ENCODE measurements around the gene SASH1.

SASH1 gene

GRCh38 chr6:148464319-148465010 is 121.8 kb downstream of the SASH1 start:
- DNase-seq, result peak; percentile 80 to 93

DNA sequence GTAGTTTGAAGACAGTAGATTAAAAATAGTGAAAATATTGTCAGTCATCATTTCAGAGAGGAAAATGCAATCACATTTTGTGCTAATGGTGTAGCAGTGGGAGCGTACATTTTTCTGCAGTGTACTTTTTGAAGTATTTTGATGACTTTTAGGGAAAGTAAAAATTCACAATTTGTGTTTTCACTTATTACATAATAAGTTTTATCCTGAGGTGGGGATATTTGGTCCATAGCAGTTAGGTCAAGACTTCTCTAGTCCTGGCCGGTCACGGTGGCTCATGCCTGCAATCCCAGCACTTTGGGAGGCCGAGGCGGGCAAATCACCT is 122.3 kb downstream of the SASH1 start:
- DNase-seq, result no peak

DNA sequence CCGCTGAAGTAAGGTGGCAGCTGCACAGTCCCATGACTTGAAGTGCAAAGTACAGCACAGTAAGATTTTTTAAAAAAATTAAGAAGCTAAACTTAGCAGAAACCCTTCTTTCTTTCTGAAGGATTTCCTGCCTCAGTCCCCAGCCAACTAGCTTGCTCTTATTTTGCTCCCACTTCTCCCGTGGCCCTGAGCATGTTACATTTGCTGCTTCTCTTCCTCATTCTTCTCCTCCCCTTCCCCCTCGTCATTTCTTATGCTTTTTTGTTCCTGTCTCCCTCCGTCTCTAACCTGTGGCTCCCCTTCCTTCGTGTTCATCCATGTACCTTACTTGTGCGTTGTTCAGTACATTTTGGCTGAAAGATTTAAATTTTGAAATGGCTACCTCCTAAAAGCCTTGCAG is 123.0 kb downstream of the SASH1 start:
- DNase-seq, result no peak

- no peak for DNase-seq
These were observed 123.5 kb downstream of the SASH1 start for GRCh38 chr6:148466158-148466557.

DNA sequence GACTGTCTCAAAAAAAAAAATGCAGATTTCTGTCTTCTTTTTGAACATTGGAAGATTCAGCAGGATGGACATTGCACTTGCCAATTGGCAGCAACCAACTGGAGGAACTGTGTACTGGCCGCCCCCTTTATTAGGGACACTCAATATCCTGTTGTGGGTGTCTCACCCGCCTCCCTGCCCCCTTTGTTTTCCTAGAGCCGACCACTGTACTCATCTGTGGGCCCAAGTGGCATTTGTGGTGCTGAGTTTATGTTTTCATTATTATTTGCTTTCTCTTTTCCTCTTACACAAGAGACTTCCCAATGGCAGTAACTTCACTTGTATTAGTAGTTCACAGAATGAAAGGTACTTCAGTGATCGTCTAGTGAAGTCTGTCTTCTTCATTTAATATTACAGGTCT is 125.3 kb downstream of the SASH1 start:
- no peak for DNase-seq

DNA sequence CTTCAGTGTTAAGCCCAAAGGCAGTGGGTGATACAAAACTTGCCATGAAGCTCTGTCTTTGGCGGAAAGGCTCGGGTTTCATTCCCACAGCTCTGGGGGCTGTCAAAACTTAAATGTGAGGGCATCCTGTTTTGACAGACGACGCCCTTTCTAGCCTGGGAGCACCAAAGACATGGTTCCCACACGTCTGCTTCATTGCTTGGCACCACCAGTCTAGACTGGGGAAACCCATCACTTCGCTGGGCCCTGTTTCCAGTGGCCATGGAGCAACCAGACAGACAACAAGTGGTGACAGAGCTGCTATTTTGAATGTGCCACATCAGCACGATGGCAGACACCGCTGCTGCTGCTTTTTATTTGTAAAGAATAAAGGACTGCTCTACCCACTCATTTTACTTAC is 127.5 kb downstream of the SASH1 start:
- no peak for DNase-seq

DNA sequence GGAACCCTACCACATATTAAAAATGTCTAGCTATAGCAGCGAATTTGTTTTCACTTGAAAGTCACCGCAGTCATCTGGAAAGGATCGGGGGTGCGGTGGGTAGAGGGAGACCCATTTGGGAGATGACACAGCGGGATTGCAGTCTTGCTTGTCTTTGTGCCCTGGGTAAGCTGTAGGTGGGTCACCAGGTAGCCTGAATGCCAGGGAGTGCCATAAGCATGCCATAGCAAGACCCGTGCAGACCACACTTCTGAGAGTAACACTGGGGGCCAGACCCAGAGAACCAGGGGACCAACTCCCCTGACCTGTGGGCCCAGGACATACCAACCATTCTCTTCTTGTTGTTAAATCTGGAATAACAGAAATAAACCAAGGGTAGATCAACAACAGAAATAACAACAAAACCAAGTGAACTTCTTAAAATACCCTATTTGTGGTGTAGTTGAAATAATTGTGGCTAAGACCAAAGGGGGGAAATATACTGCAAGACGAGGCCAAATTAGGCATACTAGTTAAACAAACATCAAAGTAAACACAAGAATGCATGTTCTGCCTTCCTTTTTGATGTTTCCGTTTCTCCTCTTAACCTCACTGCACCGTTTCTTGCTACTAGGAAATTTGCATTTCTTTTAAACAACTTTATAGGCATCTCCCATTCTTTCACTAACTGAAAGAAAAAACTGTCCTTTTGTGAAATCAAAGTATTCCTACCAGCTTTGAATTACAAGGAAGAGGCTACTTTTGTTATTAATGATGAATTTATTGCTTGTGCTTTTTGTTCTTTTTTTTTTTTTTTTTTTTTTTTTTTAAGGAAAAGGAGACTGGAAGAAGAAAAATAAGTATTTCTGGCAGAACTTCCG is 128.2 kb downstream of the SASH1 start:
- no peak for DNase-seq

DNA sequence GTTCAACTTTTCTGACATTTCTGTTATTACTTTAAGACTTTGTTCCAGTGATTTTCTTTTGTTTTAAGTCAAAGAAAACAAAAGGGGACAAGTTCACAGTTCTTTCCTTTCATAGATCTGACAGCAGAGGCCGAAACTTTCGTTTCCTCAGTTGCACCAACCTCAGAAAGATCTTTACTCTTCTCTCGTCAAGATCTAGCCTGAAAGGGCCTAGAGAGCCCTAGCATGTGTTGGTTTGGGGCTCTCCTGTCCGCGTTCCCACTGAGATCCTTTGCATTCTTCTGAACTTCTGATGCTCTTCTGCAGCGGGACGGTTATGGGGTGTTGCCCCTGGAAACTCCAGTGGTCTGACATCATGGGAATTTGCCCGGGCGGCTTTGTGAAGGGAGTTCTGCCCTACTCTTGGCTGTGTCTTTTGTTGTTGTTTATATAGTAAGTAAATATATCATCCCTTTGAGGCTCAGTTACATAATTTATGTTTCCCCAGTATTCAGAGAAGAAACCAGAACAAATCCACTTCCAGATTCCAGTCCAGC is 129.1 kb downstream of the SASH1 start:
- DNase-seq, result no peak

- DNase-seq, result no peak
These were observed 129.8 kb downstream of the SASH1 start for GRCh38 chr6:148472171-148473105.

DNA sequence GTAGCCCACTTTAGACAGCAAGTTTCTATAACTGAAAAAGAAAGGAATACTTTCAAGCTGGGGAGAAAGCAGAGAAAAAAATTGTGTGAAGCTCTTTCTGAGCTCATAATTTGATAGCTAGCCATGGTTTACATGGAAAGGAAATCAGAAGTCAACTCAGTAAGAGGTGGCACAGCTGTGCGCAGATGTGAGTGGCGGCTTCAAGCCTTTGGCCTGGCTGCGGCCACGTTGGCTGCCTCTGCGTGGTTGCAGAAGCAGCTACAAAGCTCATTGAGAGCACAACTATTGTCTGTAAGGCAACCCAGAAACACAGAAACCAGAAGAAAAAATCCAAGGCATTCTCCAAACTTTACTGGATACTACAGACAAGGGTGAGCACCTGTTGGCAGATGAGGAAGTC is 136.9 kb downstream of the SASH1 start:
- no peak for DNase-seq

- DNase-seq, result no peak
These were observed 144.8 kb downstream of the SASH1 start for GRCh38 chr6:148487461-148487860.

DNA sequence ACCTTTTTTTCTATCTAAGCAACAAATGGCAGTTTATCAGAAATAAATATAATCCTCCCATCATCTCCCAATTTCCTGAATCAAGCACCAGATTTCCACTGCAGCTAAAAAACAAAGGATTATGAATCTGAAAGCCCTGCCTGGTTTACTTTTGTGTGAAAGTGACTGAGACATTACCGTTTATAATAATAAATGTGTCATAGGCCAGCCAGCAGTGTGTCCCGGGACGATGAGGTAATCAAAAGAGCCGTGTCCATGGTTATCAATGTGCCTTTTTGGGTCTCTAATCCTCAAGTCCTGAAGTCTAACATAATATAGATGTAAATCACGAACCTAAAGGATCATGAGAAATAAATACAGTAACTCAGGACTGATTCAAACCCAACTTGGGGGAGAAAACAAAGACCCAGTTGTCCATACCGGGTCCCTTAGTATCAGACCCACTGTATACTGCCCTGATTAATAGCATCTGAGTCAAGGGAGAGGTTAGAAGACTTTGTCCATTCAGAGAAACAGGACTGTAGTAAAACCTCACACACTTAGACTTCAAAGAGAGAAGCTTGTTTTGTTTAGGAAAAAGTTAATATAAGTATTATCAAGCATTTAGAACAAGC is 149.1 kb downstream of the SASH1 start:
- DNase-seq, result no peak

GRCh38 chr6:148492654-148493290 is 150.1 kb downstream of the SASH1 start:
- no peak for DNase-seq

GRCh38 chr6:148493424-148493823 is 150.8 kb downstream of the SASH1 start:
- no peak for DNase-seq

DNA sequence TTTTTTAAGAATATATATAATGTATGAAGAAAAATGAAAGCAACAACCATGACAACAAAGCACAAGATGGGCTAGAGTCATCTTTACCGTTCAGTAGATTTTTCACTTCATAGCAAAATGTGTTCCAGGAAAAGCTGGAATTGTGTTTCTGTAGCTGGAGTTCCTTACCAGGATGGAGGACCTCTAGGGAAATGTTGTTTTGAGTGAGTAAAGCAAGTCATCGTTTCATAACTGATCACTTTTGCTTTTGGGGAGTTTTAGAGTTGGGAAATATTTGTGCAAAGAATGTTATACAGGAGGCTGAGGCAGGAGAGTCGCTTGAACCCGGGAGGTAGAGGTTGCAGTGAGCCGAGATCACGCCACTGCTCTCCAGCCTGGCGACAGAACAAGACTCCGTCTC is 151.6 kb downstream of the SASH1 start:
- DNase-seq, result no peak

DNA sequence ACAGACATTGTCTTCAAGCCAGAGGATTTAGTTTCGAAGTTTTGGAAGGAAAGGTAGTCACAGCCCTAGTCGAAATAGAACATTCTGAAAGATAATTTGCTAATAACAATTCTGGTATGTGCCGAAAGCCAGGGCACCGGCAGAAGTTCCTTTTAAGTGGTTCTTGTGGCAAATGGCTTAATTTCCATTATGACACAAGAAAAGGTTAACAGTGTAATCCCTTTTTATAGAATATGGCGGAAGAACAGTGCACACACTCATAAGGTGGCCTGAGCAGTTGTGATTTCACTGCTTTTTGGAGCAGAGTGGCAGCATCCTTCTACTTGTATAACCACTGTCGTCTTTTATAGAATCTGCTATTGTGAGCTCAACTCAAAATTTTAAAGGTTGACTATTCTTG is 152.4 kb downstream of the SASH1 start:
- DNase-seq, result no peak

DNA sequence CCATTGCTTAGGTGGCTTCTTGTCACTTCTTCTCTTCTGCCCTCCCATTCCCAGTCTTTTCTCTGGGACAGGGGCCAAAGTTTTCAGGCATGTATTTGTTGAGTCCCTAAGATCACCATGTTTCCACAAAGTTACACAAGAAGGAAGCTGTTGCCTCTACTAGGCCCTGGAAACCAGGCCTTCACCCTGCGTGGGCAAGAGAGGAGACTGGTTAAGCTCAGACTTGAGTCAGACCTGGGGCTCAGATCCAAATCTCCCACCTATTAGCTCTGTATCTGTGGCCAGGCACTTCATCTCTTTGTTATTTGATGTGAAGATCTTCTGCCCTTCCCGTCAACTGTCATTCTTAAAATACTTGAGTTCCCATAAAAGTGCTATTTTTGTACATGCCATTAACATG is 154.6 kb downstream of the SASH1 start:
- no peak for DNase-seq

DNA sequence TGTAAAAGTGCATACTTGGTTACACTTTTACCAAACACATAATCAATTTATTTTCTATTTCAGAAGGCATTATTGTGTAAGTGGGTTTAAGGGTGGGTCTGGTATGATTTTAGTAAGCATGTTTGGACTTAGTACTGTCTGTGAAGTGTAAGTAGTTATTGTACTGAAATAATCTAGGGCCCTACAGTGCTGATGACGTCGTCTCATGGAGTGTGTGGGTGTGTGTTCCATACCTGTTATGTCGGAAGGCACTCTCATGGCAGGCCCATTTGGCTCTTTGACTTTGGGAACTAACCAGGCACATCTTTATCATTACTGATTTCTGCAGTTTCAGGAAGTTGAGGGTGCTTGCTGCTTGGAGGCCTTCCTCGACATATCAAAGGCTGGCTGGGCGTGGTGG is 155.1 kb downstream of the SASH1 start:
- DNase-seq, result no peak

DNA sequence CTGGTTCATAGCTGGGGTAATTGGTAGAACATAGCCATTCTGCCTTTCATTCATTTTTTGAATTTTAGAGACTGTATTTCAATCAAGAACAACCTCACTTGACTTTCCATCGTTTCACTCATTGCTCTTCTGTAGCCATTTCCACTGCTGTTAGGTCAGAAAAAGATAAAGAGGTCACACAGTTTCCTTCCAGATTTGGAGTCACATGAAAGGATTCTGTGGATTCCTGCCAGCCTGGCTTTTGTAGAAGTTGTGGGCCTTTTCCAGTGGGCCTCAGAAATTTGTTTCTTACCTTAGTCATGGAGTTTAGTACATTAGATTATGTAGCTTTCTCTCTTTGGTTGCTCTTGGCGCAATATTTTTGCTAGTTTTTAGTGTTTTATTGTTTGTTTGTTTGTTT is 157.8 kb downstream of the SASH1 start:
- DNase-seq, result no peak

GRCh38 chr6:148501178-148501590 is 158.5 kb downstream of the SASH1 start:
- DNase-seq, result no peak

- no peak for DNase-seq
These were observed 159.6 kb downstream of the SASH1 start for GRCh38 chr6:148502083-148502772.

DNA sequence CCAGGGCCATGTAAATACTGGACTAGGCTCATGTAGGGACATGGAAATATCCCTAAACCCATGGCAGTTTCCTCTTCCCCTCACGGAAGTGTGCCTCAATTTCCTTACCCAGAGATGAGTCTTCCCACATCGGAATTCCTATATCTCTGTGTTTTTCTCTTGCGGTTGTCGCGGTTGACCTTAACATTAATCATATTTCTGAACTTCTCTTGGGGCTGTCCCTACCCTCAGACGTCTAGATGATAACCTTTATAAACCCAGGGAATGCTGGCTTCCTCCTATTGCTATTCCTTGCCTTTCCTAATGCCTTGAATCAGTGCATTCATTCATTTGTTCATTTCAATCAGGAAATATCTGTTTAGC is 160.1 kb downstream of the SASH1 start:
- DNase-seq, result no peak
